ENCODE measurements around the gene NBPF12.
"Not testable (repeated sequence)": the region's sequence is repeated elsewhere in the genome, so short reads cannot be mapped to it uniquely, and the experiment has no call there.

DNA sequence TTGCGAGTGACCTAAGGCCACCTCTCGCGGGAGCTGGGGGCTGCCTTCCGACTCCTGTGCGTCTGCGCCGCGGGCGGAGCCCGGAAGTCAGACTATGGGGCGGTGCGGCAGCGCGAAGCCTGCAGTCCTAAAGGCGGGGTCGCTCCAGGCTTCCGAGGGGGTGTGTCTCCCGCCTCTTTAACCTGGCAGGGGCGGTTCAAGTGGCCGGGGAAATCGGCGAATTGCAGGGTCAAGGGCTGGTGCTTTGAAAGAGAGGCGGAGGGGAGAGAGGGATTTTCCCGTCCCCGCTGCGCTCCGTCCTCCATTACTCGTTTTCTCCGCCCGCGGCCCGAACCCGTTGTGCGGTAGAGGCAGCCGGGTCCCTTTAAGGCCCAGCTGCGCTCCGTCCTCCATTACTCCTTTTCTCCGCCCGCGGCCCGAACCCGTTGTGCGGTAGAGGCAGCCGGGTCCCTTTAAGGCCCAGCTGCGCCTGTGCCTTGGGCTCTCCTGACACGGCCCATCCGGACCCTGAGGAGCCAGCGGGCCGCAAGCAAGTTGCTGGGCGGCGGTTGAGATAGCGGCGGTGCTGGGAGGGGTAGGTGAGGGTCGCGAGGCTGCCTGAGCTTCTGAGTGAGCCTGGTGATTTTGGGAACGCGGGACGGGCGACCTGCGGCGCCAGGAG, at the start of gene NBPF12:
- TF ChIP-seq, protein P1, sequence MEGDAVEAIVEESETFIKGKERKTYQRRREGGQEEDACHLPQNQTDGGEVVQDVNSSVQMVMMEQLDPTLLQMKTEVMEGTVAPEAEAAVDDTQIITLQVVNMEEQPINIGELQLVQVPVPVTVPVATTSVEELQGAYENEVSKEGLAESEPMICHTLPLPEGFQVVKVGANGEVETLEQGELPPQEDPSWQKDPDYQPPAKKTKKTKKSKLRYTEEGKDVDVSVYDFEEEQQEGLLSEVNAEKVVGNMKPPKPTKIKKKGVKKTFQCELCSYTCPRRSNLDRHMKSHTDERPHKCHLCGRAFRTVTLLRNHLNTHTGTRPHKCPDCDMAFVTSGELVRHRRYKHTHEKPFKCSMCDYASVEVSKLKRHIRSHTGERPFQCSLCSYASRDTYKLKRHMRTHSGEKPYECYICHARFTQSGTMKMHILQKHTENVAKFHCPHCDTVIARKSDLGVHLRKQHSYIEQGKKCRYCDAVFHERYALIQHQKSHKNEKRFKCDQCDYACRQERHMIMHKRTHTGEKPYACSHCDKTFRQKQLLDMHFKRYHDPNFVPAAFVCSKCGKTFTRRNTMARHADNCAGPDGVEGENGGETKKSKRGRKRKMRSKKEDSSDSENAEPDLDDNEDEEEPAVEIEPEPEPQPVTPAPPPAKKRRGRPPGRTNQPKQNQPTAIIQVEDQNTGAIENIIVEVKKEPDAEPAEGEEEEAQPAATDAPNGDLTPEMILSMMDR (conservative IDR thresholded peaks at IDR 0.05; ENCODE audit: low read length) = not testable (repeated sequence)
- not testable (repeated sequence) for TF ChIP-seq EZH2phosphoT487 (IDR thresholded peaks at IDR 0.05; ENCODE audit: borderline replicate concordance, low read depth, low read length)
